C4-2B (cell line): ENCODE data around the gene SFXN1.
"Not testable (repeated sequence)": the region's sequence is repeated elsewhere in the genome, so short reads cannot be mapped to it uniquely, and the experiment has no call there.

Experiments used
- H3K27ac ChIP-seq: fragments of 450-650 bp; 2 replicates; pipeline ENCODE4 v1.5.1; 2017
- CTCF ChIP-seq: fragments of 450-650 bp; conservative IDR thresholded peaks from 2 replicates; pipeline ENCODE4 v1.5.1; 2017; ENCODE audit warnings: mild to moderate bottlenecking
- ZFX ChIP-seq: fragments of 450-650 bp; IDR thresholded peaks from 2 replicates; pipeline ENCODE4 v1.6.1; 2017

The SFXN1 gene

GRCh38 chr5:175444905-175445456, 33.4 kb upstream of the SFXN1 start:
- H3K27ac ChIP-seq: no peak overlapping the region
- TF ChIP-seq CTCF (peak; percentile 69), ZFX (no peak)

- not testable (repeated sequence) for H3K27ac ChIP-seq
Measured at GRCh38 chr5:175446378-175446777, 32.0 kb upstream of the SFXN1 start.

- TF ChIP-seq CTCF (no peak), ZFX (no peak)
- H3K27ac ChIP-seq: no peak overlapping the region
Measured at GRCh38 chr5:175447571-175447970, 30.8 kb upstream of the SFXN1 start.

GRCh38 chr5:175448276-175448675, 30.1 kb upstream of the SFXN1 start:
- H3K27ac ChIP-seq: no peak overlapping the region
- no peak for TF ChIP-seq CTCF
- no peak for TF ChIP-seq ZFX

GRCh38 chr5:175452166-175452565, 26.2 kb upstream of the SFXN1 start:
- no peak overlapping the region for H3K27ac ChIP-seq
- TF ChIP-seq ZFX: no peak
- no peak for TF ChIP-seq CTCF

GRCh38 chr5:175454338-175454737, 24.0 kb upstream of the SFXN1 start:
- H3K27ac ChIP-seq: not testable (repeated sequence)

GRCh38 chr5:175456105-175456742, 22.1 kb upstream of the SFXN1 start:
- no peak overlapping the region for H3K27ac ChIP-seq
- no peak for TF ChIP-seq ZFX

- no peak overlapping the region for H3K27ac ChIP-seq
- TF ChIP-seq CTCF: no peak
- TF ChIP-seq ZFX: no peak
Measured at GRCh38 chr5:175457466-175457865, 20.9 kb upstream of the SFXN1 start.

- TF ChIP-seq ZFX: no peak
- peak; percentile 73 for TF ChIP-seq CTCF
- H3K27ac ChIP-seq: no peak overlapping the region
Measured at GRCh38 chr5:175460126-175460525, 18.2 kb upstream of the SFXN1 start.
